Measurements from ENCODE around the gene TNS3.

DNA sequence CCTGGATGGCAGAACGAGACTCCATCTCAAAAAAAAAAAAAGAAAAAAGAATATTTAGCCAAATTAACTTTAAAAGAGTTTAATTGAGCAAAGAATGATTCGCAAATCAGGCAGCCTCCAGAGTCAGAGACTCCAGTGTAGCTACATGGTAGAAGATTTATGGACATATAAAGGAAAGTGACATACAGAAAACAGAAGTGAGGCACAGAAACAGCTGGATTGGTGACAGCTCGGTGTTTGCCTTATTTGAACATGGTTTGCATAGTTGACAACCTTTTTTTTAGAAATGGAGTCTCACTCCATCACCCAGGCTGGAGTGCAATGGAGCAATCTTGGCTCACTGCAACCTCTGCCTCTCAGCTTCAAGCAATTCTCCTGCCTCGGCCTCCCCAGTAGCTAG is 35.2 kb upstream of the TNS3 start:
- TF ChIP-seq POLR2A (IDR thresholded peaks at IDR 0.05; ENCODE audit: low read depth, low read length) = no peak
- TF ChIP-seq, protein P1, sequence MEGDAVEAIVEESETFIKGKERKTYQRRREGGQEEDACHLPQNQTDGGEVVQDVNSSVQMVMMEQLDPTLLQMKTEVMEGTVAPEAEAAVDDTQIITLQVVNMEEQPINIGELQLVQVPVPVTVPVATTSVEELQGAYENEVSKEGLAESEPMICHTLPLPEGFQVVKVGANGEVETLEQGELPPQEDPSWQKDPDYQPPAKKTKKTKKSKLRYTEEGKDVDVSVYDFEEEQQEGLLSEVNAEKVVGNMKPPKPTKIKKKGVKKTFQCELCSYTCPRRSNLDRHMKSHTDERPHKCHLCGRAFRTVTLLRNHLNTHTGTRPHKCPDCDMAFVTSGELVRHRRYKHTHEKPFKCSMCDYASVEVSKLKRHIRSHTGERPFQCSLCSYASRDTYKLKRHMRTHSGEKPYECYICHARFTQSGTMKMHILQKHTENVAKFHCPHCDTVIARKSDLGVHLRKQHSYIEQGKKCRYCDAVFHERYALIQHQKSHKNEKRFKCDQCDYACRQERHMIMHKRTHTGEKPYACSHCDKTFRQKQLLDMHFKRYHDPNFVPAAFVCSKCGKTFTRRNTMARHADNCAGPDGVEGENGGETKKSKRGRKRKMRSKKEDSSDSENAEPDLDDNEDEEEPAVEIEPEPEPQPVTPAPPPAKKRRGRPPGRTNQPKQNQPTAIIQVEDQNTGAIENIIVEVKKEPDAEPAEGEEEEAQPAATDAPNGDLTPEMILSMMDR (IDR thresholded peaks at IDR 0.05; ENCODE audit: extremely low read depth in 1 of 2, insufficient read depth in 1 of 2, low read depth in 1 of 2, low read length in 2 of 2) = no peak
- no peak for TF ChIP-seq EZH2 (IDR thresholded peaks at IDR 0.05; ENCODE audit: borderline replicate concordance, low read depth, low read length, severe bottlenecking)
- TF ChIP-seq POLR2AphosphoS5 (IDR thresholded peaks at IDR 0.05; ENCODE audit: insufficient read depth, low read depth, low read length) = no peak
- TF ChIP-seq GATA2 (IDR thresholded peaks at IDR 0.05; ENCODE audit: insufficient read depth, insufficient read length, low read depth, low read length) = no peak
- TF ChIP-seq, protein P2, sequence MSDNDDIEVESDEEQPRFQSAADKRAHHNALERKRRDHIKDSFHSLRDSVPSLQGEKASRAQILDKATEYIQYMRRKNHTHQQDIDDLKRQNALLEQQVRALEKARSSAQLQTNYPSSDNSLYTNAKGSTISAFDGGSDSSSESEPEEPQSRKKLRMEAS (IDR thresholded peaks at IDR 0.05; ENCODE audit: insufficient read depth, insufficient read length) = no peak

Measured in endothelial cell of umbilical vein (primary cell).